ENCODE measurements around the gene PRM2. TPM values are rescaled to one million over a fixed set of nuclear protein-coding genes. Genes with fewer than 3 reads are reported as not detected.

PRM2 gene
- polyA plus RNA-seq, 2 of the 4 experiments (the other 2 are of a cell fraction) = not detected

DNA sequence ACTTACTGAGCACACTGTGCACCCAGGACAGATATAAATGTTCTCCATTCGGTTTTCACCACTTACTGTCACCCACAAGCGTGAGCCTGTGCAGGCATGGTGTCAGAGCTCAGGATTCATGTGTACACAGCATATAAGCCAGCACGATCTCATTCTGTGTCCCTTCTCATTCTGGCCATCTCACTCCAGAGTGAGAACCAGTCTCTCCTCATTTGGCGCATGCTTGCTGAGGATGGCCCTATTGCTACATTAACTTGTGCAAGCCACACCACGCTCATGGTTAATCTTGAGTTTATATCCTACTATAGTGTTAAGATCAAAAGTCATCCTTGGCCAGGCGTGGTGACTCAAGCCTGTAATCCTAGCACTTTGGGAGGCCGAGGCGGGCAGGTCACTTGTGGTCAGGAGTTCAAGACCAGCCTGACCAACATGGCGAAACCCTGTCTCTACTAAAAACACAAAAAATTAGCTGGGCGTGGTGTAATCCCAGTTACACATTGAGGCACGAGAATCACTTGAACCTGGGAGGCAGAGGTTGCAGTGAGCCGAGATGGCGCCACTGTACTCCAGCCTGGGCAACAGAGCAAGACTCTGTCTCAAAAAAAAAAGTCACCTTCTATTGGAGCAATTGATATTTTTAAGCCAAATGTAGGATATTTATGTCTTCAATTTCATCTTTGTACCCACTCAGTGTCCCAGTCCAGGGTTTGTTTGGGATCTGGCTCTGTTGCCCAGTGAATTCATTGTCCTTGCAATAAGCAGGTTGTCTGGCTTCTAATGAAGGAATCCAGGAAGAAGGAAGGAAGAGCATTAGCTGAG, 41.2 kb downstream of the PRM2 start:
- no peak overlapping the region for H3K4me3 ChIP-seq
- ChIA-PET POLR2A (interaction anchor here (0.6 kb wide), 1 partner anchor 111 kb away, joined by 4 read pairs; no protein-coding TSS in a partner anchor), CTCF (interaction anchor here (0.6 to 2.1 kb wide), 3 partner anchors 21 to 271 kb away, joined by 3 to 13 read pairs (median 3); partner anchors contain the start of gene SOCS1)
- no peaks in the 10 kb centered on the region for H3K4me1 ChIP-seq
- no peak for DNase-seq (ENCODE audit: low read depth in 1 of 2, low spot score in 1 of 2)
- 76% methylated on average over 13 of the region's 13 CpGs for WGBS (ENCODE audit: missing lambda C conversion rate)
- TF ChIP-seq ZFP36 (IDR thresholded peaks at IDR 0.05; ENCODE audit: borderline replicate concordance, partially characterized antibody) (no peak), NR3C1 (IDR thresholded peaks at IDR 0.05) (no peak), NFE2L2 (conservative IDR thresholded peaks at IDR 0.05; ENCODE audit: low read length) (no peak), MAFK (IDR thresholded peaks at IDR 0.05; ENCODE audit: partially characterized antibody) (no peak), TFCP2L1 (CRISPR knock-in tag; IDR thresholded peaks at IDR 0.05) (no peak), FOXS1 (CRISPR knock-in tag; IDR thresholded peaks at IDR 0.05) (no peak), NPAS2 (CRISPR knock-in tag; IDR thresholded peaks at IDR 0.05; ENCODE audit: borderline replicate concordance) (no peak), HOXA7 (CRISPR knock-in tag; IDR thresholded peaks at IDR 0.05) (no peak), GATA3 (IDR thresholded peaks at IDR 0.05; ENCODE audit: borderline replicate concordance) (no peak), CHD2 (IDR thresholded peaks at IDR 0.05; ENCODE audit: low read length, partially characterized antibody) (no peak), FOSB (CRISPR knock-in tag; IDR thresholded peaks at IDR 0.05) (no peak), PHF8 (IDR thresholded peaks at IDR 0.05; ENCODE audit: borderline replicate concordance, low read depth) (no peak), JUNB (IDR thresholded peaks at IDR 0.05) (no peak), RFX5 (IDR thresholded peaks at IDR 0.05) (no peak)
- TF ChIP-seq, protein P1, sequence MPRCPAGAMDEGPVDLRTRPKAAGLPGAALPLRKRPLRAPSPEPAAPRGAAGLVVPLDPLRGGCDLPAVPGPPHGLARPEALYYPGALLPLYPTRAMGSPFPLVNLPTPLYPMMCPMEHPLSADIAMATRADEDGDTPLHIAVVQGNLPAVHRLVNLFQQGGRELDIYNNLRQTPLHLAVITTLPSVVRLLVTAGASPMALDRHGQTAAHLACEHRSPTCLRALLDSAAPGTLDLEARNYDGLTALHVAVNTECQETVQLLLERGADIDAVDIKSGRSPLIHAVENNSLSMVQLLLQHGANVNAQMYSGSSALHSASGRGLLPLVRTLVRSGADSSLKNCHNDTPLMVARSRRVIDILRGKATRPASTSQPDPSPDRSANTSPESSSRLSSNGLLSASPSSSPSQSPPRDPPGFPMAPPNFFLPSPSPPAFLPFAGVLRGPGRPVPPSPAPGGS (IDR thresholded peaks at IDR 0.05) = no peak
- TF ChIP-seq, protein P2, sequence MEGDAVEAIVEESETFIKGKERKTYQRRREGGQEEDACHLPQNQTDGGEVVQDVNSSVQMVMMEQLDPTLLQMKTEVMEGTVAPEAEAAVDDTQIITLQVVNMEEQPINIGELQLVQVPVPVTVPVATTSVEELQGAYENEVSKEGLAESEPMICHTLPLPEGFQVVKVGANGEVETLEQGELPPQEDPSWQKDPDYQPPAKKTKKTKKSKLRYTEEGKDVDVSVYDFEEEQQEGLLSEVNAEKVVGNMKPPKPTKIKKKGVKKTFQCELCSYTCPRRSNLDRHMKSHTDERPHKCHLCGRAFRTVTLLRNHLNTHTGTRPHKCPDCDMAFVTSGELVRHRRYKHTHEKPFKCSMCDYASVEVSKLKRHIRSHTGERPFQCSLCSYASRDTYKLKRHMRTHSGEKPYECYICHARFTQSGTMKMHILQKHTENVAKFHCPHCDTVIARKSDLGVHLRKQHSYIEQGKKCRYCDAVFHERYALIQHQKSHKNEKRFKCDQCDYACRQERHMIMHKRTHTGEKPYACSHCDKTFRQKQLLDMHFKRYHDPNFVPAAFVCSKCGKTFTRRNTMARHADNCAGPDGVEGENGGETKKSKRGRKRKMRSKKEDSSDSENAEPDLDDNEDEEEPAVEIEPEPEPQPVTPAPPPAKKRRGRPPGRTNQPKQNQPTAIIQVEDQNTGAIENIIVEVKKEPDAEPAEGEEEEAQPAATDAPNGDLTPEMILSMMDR (IDR thresholded peaks at IDR 0.05) = no peak
- TF ChIP-seq, protein P3, sequence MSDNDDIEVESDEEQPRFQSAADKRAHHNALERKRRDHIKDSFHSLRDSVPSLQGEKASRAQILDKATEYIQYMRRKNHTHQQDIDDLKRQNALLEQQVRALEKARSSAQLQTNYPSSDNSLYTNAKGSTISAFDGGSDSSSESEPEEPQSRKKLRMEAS (IDR thresholded peaks at IDR 0.05) = no peak
- TF ChIP-seq, protein P4, sequence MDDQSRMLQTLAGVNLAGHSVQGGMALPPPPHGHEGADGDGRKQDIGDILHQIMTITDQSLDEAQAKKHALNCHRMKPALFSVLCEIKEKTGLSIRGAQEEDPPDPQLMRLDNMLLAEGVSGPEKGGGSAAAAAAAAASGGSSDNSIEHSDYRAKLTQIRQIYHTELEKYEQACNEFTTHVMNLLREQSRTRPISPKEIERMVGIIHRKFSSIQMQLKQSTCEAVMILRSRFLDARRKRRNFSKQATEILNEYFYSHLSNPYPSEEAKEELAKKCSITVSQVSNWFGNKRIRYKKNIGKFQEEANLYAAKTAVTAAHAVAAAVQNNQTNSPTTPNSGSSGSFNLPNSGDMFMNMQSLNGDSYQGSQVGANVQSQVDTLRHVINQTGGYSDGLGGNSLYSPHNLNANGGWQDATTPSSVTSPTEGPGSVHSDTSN (IDR thresholded peaks at IDR 0.05) = no peak
- no peak overlapping the region for H3K27ac ChIP-seq
- H3K4me2 ChIP-seq = no peak overlapping the region
- no peaks in the 10 kb centered on the region for H3K9me3 ChIP-seq
- FAIRE-seq = no peak
- no peak for ATAC-seq

DNA sequence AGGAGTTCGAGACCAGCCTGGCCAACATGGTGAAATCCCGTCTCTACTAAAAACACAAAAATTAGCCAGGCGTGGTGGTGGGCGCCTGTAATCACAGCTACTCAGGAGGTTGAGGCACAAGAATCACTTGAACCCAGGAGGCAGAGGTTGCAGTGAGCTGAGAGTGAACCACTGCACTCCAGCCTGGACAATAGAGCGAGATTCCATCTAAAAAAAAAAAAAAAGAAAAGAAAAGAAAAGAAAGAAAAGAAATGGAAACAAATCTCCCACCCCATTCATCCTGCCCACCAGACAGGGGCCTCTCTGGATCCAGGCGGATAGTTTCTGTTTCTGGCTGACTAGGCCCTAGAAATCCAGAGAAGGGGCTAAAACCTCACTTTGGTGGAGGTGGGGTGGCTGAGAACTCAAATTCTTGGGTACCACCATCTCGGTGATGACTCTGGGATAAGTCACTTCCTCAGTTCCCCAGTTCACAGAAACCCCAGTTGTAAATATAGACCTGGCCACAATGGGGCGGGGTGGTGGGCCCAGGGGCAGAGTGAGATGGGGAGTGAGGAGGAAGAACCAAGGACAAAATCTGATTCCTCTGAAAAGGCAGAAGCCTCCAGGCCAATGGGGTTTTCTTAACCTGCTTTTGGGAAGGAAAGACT, 42.4 kb downstream of the PRM2 start:
- Histone ChIP-seq H3K27ac (no peak overlapping the region), H3K9me3 (no peaks in the 10 kb centered on the region), H3K4me2 (no peak overlapping the region), H3K4me3 (no peak overlapping the region), H3K4me1 (no peaks in the 10 kb centered on the region)
- POLR2A ChIA-PET = no interaction called here
- TF ChIP-seq EHF (CRISPR knock-in tag; IDR thresholded peaks at IDR 0.05) (no peak), BHLHE40 (IDR thresholded peaks at IDR 0.05; ENCODE audit: low read depth, low read length) (no peak), FOXS1 (CRISPR knock-in tag; IDR thresholded peaks at IDR 0.05) (no peak), CHD4 (IDR thresholded peaks at IDR 0.05; ENCODE audit: borderline replicate concordance) (no peak), TP53 (CRISPR knock-in tag; IDR thresholded peaks at IDR 0.05) (no peak)
- ATAC-seq = no peak
- no peak for FAIRE-seq
- CTCF ChIA-PET = interaction anchor here (1.6 kb wide), 1 partner anchor 270 kb away, joined by 3 read pairs; no protein-coding TSS in a partner anchor
- WGBS (ENCODE audit: missing lambda C conversion rate) = 81% methylated on average over 8 of the region's 8 CpGs
- no peak for DNase-seq (ENCODE audit: low read depth in 1 of 2, low spot score in 1 of 2)

All from A549 (cell line).